ENCODE measurements around the gene CDC123. TPM values are rescaled to one million over a fixed set of nuclear protein-coding genes. Genes with fewer than 3 reads are reported as not detected.

The CDC123 gene
- total and polyA plus RNA-seq, 2 experiments from 2014 or later: 158 to 179 TPM

DNA sequence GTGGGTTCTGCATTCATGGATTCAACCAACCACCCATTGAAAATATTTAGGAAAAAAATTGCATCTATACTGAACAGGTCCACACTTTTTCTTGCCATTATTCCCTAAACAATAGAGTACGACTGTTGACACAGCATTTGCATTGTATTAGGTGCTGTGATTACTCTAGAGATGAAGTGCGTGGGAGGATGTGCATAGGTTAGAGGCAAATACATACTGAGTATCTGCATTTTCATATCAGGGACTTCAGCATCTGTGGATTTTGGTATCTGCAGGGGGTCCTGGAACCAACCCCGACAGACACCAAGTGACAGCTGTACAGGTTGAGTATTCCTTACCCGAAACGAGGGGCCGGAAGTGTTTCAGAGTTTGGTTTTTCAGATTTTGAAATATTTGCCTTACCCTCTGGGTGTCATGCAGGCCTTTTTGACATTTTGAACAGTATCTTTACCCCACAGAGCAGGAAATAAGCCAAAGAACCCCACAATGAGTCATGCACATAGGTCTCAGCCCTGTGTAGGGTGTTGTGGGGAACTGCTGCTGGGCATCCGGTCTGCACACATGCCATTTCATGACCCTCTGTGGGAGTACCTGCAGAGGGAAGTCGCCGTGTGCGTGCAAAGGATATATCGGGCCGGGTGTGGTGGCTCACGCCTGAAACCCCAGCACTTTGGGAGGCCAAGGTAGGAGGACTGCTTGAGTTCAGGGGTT lies 14.8 kb upstream of the CDC123 start:
- H3K9me2 ChIP-seq (ENCODE audit: insufficient read depth): no peaks in the 10 kb centered on the region
- DNase-seq (ENCODE audit: low spot score) (no peak), ATAC-seq (peak; percentile 13; the same call in 2 of the 3 replicates)
- H2AFZ ChIP-seq: no peak overlapping the region
- no peaks in the 10 kb centered on the region for H3F3A ChIP-seq (replicated peaks; ENCODE audit: low read depth)
- H3K27ac ChIP-seq (ENCODE audit: low read depth): peak overlapping the region; percentile 24; the same call in 1 of the 2 replicates
- H3K4me1 Mint-ChIP-seq: peaks cover 21% of the 10 kb centered on the region
- no peaks in the 10 kb centered on the region for H3K9me3 Mint-ChIP-seq
- peaks cover 17% of the 10 kb centered on the region for H3K4me1 ChIP-seq (ENCODE audit: insufficient read depth)
- H3K36me3 ChIP-seq (ENCODE audit: insufficient read depth): peaks cover 46% of the 10 kb centered on the region
- no peak overlapping the region; the same call in 1 of the 2 replicates for H3K4me2 ChIP-seq
- peaks cover 52% of the 10 kb centered on the region for H3K36me3 Mint-ChIP-seq (ENCODE audit: low read depth)
- no peaks in the 10 kb centered on the region for H3K27me3 ChIP-seq (ENCODE audit: insufficient read depth)
- peaks cover 7% of the 10 kb centered on the region for H4K20me1 ChIP-seq (replicated peaks; ENCODE audit: insufficient read depth)
- H3K79me2 ChIP-seq (replicated peaks; ENCODE audit: insufficient read depth): no peaks in the 10 kb centered on the region; the same call in 1 of the 2 replicates
- H3K27ac Mint-ChIP-seq: peak overlapping the region; percentile 92
- TF ChIP-seq ZNF114 (CRISPR knock-in tag; IDR thresholded peaks at IDR 0.05) (no peak), JUNB (IDR thresholded peaks at IDR 0.05; ENCODE audit: unreplicated experiment) (no peak), ZNF331 (CRISPR knock-in tag; IDR thresholded peaks at IDR 0.05; ENCODE audit: low read depth) (no peak), EZH2phosphoT487 (IDR thresholded peaks at IDR 0.05; ENCODE audit: unreplicated experiment) (no peak), ETS1 (IDR thresholded peaks at IDR 0.05) (no peak), EZH2 (IDR thresholded peaks at IDR 0.05; ENCODE audit: low read depth, unreplicated experiment) (no peak), NANOG (IDR thresholded peaks at IDR 0.05; ENCODE audit: borderline replicate concordance) (no peak)
- H3K4me3 Mint-ChIP-seq: peak overlapping the region; percentile 36; the same call in 1 of the 3 replicates
- no peak overlapping the region for H3K4me3 ChIP-seq
- H3K27me3 Mint-ChIP-seq (ENCODE audit: insufficient read depth, low read depth, poor library complexity): peaks cover 2% of the 10 kb centered on the region

- H3K4me2 ChIP-seq: no peak overlapping the region
- ATAC-seq (no peak), DNase-seq (ENCODE audit: low spot score) (no peak)
- peaks cover 2% of the 10 kb centered on the region for H3K27me3 Mint-ChIP-seq (ENCODE audit: insufficient read depth, low read depth, poor library complexity)
- H3K9me3 Mint-ChIP-seq: 0 out of 3 replicates have a peak, but pooled peaks cover 3% of the 10 kb centered on the region
- H3F3A ChIP-seq (replicated peaks; ENCODE audit: low read depth): no peaks in the 10 kb centered on the region
- H3K36me3 Mint-ChIP-seq (ENCODE audit: low read depth): peaks cover 44% of the 10 kb centered on the region
- H3K27ac ChIP-seq (ENCODE audit: low read depth): no peak overlapping the region
- H2AFZ ChIP-seq: no peak overlapping the region
- peaks cover 17% of the 10 kb centered on the region for H3K4me1 ChIP-seq (ENCODE audit: insufficient read depth)
- no peak overlapping the region for H3K4me3 ChIP-seq
- H3K4me1 Mint-ChIP-seq: peaks cover 31% of the 10 kb centered on the region
- peaks cover 29% of the 10 kb centered on the region for H3K79me2 ChIP-seq (replicated peaks; ENCODE audit: insufficient read depth)
- peaks cover 7% of the 10 kb centered on the region for H4K20me1 ChIP-seq (replicated peaks; ENCODE audit: insufficient read depth)
- H3K36me3 ChIP-seq (ENCODE audit: insufficient read depth): peaks cover 19% of the 10 kb centered on the region; the same call in 1 of the 2 replicates
- no peaks in the 10 kb centered on the region for H3K27me3 ChIP-seq (ENCODE audit: insufficient read depth)
- no peaks in the 10 kb centered on the region for H3K9me2 ChIP-seq (ENCODE audit: insufficient read depth)
- no peak overlapping the region for H3K27ac Mint-ChIP-seq
- no peak overlapping the region for H3K4me3 Mint-ChIP-seq
- TF ChIP-seq REST (IDR thresholded peaks at IDR 0.05; ENCODE audit: unreplicated experiment) (no peak), POLR2AphosphoS5 (IDR thresholded peaks at IDR 0.05; ENCODE audit: low read depth) (no peak), ZNF331 (CRISPR knock-in tag; IDR thresholded peaks at IDR 0.05; ENCODE audit: low read depth) (no peak), STAT1 (IDR thresholded peaks at IDR 0.05; ENCODE audit: unreplicated experiment) (no peak), JUNB (IDR thresholded peaks at IDR 0.05; ENCODE audit: unreplicated experiment) (no peak), ZNF114 (CRISPR knock-in tag; IDR thresholded peaks at IDR 0.05) (no peak), EZH2phosphoT487 (IDR thresholded peaks at IDR 0.05; ENCODE audit: unreplicated experiment) (no peak)
- TF ChIP-seq, protein P1, sequence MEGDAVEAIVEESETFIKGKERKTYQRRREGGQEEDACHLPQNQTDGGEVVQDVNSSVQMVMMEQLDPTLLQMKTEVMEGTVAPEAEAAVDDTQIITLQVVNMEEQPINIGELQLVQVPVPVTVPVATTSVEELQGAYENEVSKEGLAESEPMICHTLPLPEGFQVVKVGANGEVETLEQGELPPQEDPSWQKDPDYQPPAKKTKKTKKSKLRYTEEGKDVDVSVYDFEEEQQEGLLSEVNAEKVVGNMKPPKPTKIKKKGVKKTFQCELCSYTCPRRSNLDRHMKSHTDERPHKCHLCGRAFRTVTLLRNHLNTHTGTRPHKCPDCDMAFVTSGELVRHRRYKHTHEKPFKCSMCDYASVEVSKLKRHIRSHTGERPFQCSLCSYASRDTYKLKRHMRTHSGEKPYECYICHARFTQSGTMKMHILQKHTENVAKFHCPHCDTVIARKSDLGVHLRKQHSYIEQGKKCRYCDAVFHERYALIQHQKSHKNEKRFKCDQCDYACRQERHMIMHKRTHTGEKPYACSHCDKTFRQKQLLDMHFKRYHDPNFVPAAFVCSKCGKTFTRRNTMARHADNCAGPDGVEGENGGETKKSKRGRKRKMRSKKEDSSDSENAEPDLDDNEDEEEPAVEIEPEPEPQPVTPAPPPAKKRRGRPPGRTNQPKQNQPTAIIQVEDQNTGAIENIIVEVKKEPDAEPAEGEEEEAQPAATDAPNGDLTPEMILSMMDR (conservative IDR thresholded peaks at IDR 0.05; ENCODE audit: low read depth in 2 of 2): no peak
Measured at GRCh38 chr10:12184165-12184564, 11.8 kb upstream of the CDC123 start.

All from GM23338 (cell line).